ENCODE results near the gene HS3ST4.
"Not testable (repeated sequence)": the region's sequence is repeated elsewhere in the genome, so short reads cannot be mapped to it uniquely, and the experiment has no call there.

Gene HS3ST4

DNA sequence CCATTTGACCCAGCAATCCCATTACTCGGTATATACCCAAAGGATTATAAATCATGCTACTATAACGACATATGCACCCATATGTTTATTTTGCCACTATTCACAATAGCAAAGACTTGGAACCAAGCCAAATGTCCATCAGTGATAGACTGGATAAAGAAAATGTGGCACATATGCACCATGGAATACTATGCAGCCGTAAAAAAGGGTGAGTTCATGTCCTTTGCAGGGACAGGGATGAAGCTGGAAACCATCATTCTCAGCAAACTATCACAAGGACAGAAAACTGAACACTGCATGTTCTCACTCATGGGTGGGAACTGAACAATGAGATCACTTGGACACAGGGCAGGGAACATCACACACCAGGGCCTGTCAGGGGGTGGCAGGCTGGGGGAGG is 406.4 kb downstream of the HS3ST4 start:
- H3K27ac ChIP-seq (ENCODE audit: low read depth, low read length); H3K9me3 ChIP-seq (ENCODE audit: control insufficient read depth, insufficient read depth, low read depth, low read length); H3K9ac ChIP-seq (ENCODE audit: low read length); H3K4me1 ChIP-seq (ENCODE audit: control insufficient read depth, insufficient read depth, low read length); H3K4me3 ChIP-seq (ENCODE audit: low read depth, low read length); H3K36me3 ChIP-seq (ENCODE audit: control insufficient read depth, insufficient read depth, low read length); H3K27me3 ChIP-seq (ENCODE audit: control insufficient read depth, insufficient read depth, low read length): not testable (repeated sequence)

DNA sequence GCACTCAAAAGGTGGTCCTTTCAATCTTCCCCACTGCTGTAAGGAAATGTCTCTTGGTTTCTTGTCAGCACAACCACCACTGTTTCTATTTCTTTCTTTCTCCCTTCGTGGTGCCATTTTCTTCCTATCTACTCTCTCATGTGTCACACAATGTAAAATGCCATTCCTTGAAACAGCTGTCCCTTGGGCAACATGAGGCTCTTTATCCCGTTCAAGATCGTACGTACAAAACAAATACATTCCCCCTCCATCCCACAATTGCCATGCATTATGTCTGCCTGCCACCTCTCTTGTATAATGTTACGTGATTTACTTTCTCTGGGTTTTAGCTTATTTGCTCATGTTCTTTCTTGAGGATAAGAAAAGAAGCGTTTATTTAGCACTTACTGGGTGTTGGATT is 410.6 kb downstream of the HS3ST4 start:
- Histone ChIP-seq H3K27me3 (ENCODE audit: control insufficient read depth, insufficient read depth, low read length) (no peaks in the 10 kb centered on the region), H3K36me3 (ENCODE audit: control insufficient read depth, insufficient read depth, low read length) (no peaks in the 10 kb centered on the region), H3K27ac (ENCODE audit: low read depth, low read length) (no peak overlapping the region), H3K4me1 (ENCODE audit: control insufficient read depth, insufficient read depth, low read length) (no peaks in the 10 kb centered on the region), H3K4me3 (ENCODE audit: low read depth, low read length) (no peak overlapping the region), H3K9me3 (ENCODE audit: control insufficient read depth, insufficient read depth, low read depth, low read length) (0 out of 2 replicates have a peak, but pooled peaks cover 2% of the 10 kb centered on the region), H3K9ac (ENCODE audit: low read length) (no peak overlapping the region)

DNA sequence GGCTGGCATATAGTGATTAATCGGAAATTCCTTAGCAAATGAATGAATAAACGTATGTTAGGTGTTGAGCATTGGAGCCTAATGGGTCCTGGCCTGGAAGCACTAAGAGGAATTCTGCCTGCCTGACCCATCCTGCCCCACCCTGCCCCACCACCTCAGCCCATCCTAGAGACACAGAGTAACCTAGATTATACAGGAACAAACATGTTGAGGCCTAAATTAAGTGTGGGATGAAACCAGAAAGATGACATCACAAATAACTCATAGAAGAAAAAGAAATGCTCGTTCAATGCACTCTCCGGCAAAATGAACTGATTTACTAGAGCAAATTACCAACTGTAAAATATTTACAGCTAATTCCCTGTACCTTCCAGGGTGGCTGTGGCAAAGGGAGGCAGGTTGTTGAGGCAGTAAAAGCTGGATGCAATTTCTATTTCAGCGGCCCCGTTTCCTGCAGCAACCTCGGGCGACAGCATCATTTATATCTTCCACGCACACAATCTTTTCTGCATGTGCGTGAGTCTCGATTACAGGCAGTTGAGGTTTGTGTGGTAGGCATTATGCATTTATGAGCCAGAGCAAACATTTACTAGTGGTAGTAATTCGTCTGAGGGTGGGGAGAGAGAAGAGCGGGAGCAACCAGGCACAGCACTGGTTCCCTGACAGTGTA is 417.2 kb downstream of the HS3ST4 start:
- Histone ChIP-seq H3K9me3 (ENCODE audit: control insufficient read depth, insufficient read depth, low read depth, low read length) (0 out of 2 replicates have a peak, but pooled peaks cover 2% of the 10 kb centered on the region), H3K36me3 (ENCODE audit: control insufficient read depth, insufficient read depth, low read length) (no peaks in the 10 kb centered on the region), H3K4me1 (ENCODE audit: control insufficient read depth, insufficient read depth, low read length) (no peaks in the 10 kb centered on the region), H3K9ac (ENCODE audit: low read length) (no peak overlapping the region), H3K4me3 (ENCODE audit: low read depth, low read length) (no peak overlapping the region), H3K27me3 (ENCODE audit: control insufficient read depth, insufficient read depth, low read length) (no peaks in the 10 kb centered on the region), H3K27ac (ENCODE audit: low read depth, low read length) (no peak overlapping the region)

DNA sequence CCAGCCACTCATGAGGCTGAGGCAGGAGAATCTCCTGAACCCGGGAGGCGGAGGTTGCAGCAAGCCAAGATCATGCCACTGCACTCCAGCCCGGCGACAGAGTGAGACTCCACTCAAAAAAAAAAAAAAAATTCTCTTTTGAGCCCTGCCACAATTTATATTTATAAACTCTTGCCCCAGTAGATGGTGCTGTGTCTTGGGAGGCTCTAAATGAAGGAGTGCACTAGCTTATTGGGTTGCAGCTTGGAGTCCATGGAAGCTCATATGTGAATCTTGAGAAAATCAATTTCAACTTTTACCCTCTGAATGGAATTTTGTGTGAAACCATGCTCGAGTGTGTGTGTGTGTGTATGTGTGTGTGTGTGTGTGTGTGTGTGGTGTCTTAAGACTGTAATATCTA is 420.1 kb downstream of the HS3ST4 start:
- Histone ChIP-seq H3K9ac (ENCODE audit: low read length) (no peak overlapping the region), H3K9me3 (ENCODE audit: control insufficient read depth, insufficient read depth, low read depth, low read length) (no peaks in the 10 kb centered on the region), H3K4me3 (ENCODE audit: low read depth, low read length) (no peak overlapping the region), H3K27me3 (ENCODE audit: control insufficient read depth, insufficient read depth, low read length) (no peaks in the 10 kb centered on the region), H3K27ac (ENCODE audit: low read depth, low read length) (no peak overlapping the region), H3K36me3 (ENCODE audit: control insufficient read depth, insufficient read depth, low read length) (no peaks in the 10 kb centered on the region), H3K4me1 (ENCODE audit: control insufficient read depth, insufficient read depth, low read length) (no peaks in the 10 kb centered on the region)

DNA sequence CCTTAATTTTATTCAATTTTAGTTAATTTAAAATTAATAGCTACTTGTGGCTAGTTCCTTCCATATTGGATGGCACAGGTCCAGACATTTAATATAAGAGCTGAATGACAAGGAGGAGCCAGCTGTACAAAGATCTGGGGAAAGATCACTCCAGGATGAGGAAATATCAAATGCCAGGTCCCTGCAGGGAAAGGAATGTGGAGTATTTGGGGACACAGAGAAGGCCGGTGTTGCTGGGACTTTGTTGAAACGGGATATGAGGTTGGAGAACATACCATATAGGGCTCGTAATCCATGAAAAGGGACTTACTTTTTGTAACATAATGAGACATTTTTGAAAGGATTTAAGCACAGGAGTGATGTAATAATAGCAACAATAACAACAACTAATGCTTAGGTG is 426.8 kb downstream of the HS3ST4 start:
- H3K4me1 ChIP-seq (ENCODE audit: control insufficient read depth, insufficient read depth, low read length), result peaks cover 12% of the 10 kb centered on the region
- no peaks in the 10 kb centered on the region for H3K9me3 ChIP-seq (ENCODE audit: control insufficient read depth, insufficient read depth, low read depth, low read length)
- no peak overlapping the region for H3K9ac ChIP-seq (ENCODE audit: low read length)
- H3K36me3 ChIP-seq (ENCODE audit: control insufficient read depth, insufficient read depth, low read length), result no peaks in the 10 kb centered on the region
- no peak overlapping the region for H3K27ac ChIP-seq (ENCODE audit: low read depth, low read length)
- no peaks in the 10 kb centered on the region for H3K27me3 ChIP-seq (ENCODE audit: control insufficient read depth, insufficient read depth, low read length)
- H3K4me3 ChIP-seq (ENCODE audit: low read depth, low read length), result no peak overlapping the region

DNA sequence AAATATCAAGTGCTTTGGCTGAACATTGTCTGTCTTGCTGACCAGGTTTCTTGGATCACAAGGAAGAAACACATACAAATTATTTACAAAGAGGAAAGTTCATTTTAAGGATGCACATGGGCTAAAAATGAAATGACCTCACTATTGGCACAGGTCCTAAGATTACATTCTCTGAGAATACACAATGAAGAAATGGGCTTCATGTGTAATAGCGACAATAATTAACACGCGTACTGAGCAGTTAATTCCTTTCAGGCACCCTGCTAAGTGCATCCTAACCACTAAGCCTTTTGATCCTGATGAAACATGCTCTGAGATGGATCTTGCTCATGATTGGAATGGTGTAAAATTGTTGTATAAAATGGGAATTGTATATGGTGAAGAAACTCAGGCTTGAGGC is 429.0 kb downstream of the HS3ST4 start:
- H3K27me3 ChIP-seq (ENCODE audit: control insufficient read depth, insufficient read depth, low read length), result no peaks in the 10 kb centered on the region
- no peak overlapping the region for H3K27ac ChIP-seq (ENCODE audit: low read depth, low read length)
- no peak overlapping the region for H3K4me3 ChIP-seq (ENCODE audit: low read depth, low read length)
- H3K9ac ChIP-seq (ENCODE audit: low read length), result no peak overlapping the region
- H3K9me3 ChIP-seq (ENCODE audit: control insufficient read depth, insufficient read depth, low read depth, low read length), result no peaks in the 10 kb centered on the region
- H3K36me3 ChIP-seq (ENCODE audit: control insufficient read depth, insufficient read depth, low read length), result no peaks in the 10 kb centered on the region
- H3K4me1 ChIP-seq (ENCODE audit: control insufficient read depth, insufficient read depth, low read length), result peaks cover 12% of the 10 kb centered on the region

DNA sequence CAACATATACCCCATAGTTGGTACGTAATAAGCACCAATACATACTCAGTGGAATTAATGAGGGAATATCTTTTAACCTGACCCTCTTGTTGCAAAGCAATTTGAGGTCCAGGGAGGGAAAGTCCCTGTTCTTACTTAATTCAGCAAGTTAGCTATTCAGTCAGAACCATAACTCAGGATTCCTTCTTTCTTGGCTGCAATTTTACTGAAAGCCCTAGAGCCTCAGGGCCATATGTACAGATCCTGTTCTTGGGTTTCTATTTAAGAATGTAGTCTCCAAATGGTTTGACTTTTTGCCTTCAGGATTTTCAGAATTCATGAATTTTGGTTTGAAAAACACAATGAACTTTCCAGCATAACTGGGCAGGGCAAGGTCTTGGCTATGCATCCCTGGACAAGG is 436.5 kb downstream of the HS3ST4 start:
- Histone ChIP-seq H3K4me1 (ENCODE audit: control insufficient read depth, insufficient read depth, low read length) (peaks cover 11% of the 10 kb centered on the region), H3K9me3 (ENCODE audit: control insufficient read depth, insufficient read depth, low read depth, low read length) (no peaks in the 10 kb centered on the region), H3K27me3 (ENCODE audit: control insufficient read depth, insufficient read depth, low read length) (no peaks in the 10 kb centered on the region), H3K27ac (ENCODE audit: low read depth, low read length) (no peak overlapping the region), H3K4me3 (ENCODE audit: low read depth, low read length) (no peak overlapping the region), H3K9ac (ENCODE audit: low read length) (no peak overlapping the region), H3K36me3 (ENCODE audit: control insufficient read depth, insufficient read depth, low read length) (no peaks in the 10 kb centered on the region)

DNA sequence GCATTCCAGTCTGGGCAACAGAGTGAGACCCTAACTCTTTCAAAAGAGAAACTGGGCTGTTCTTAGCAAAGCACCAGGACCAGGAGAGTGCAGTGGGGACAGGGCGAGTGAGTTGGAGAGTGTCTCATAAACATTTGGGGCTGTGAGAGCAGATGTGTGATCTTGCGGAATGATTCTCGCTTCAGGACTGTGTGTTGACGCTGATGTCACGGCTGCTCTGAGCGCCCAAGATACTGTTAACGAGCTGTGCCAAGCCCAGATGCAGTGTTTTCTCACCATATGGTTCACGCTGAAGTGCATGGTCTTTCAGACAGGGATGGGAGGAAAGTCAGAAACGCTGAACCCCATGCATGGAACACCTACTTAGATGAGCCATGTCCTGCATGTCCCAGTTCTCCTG is 438.2 kb downstream of the HS3ST4 start:
- Histone ChIP-seq H3K4me3 (ENCODE audit: low read depth, low read length) (no peak overlapping the region), H3K9me3 (ENCODE audit: control insufficient read depth, insufficient read depth, low read depth, low read length) (no peaks in the 10 kb centered on the region), H3K27ac (ENCODE audit: low read depth, low read length) (no peak overlapping the region), H3K36me3 (ENCODE audit: control insufficient read depth, insufficient read depth, low read length) (no peaks in the 10 kb centered on the region), H3K4me1 (ENCODE audit: control insufficient read depth, insufficient read depth, low read length) (peaks cover 21% of the 10 kb centered on the region), H3K27me3 (ENCODE audit: control insufficient read depth, insufficient read depth, low read length) (no peaks in the 10 kb centered on the region), H3K9ac (ENCODE audit: low read length) (no peak overlapping the region)

DNA sequence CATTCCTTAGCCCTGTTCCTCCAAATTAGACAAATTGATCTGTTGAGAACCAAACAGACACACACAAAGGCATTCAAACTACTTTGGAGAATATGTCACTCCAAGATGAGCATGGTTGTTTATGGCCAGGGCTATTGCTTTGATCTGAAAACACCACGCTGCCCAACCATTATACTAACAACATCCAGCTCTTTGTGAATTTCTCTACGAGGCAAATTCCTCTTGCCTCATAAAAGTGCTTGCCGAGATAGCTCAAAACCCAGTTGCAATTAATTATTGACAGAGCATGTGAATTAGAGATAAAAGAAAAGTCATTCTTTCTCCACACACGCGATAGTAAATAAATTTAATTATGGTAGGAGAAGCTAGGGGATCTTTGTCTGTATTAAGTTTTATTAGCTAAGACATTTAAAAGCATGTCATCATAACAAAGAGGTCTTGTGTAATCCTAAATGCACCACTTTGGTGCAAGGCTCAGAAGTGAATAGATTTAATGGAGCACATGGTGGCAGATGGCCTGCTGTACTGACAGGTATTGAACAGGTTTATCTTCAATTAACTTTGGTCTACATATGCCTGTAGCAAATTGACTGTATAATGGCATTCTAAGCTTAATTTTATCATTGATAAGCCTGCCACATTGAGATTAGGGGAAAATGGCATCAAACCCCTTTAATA is 441.8 kb downstream of the HS3ST4 start:
- Histone ChIP-seq H3K4me1 (ENCODE audit: control insufficient read depth, insufficient read depth, low read length) (peaks cover 21% of the 10 kb centered on the region), H3K27ac (ENCODE audit: low read depth, low read length) (no peak overlapping the region), H3K9ac (ENCODE audit: low read length) (no peak overlapping the region), H3K4me3 (ENCODE audit: low read depth, low read length) (no peak overlapping the region), H3K36me3 (ENCODE audit: control insufficient read depth, insufficient read depth, low read length) (no peaks in the 10 kb centered on the region), H3K27me3 (ENCODE audit: control insufficient read depth, insufficient read depth, low read length) (no peaks in the 10 kb centered on the region), H3K9me3 (ENCODE audit: control insufficient read depth, insufficient read depth, low read depth, low read length) (no peaks in the 10 kb centered on the region)

DNA sequence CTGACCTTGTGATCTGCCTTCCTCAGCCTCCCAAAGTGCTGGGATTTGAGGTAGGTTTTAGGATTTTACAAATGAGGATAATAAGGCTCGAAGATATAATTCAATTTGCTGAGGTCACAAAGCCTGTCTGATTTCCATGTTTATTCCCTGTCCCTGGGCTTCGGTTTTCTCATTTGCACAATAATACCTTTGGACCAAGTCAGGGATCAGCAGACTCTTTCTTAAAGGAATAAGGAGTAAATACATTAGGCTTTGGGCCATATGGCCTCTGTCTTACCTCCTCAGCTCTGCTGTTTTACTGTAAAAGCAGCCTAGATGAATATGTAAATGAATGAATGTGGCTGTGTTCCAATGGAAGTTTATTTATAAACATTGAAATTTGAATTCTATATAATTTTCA is 442.8 kb downstream of the HS3ST4 start:
- no peak overlapping the region for H3K9ac ChIP-seq (ENCODE audit: low read length)
- H3K36me3 ChIP-seq (ENCODE audit: control insufficient read depth, insufficient read depth, low read length), result no peaks in the 10 kb centered on the region
- no peaks in the 10 kb centered on the region for H3K27me3 ChIP-seq (ENCODE audit: control insufficient read depth, insufficient read depth, low read length)
- H3K9me3 ChIP-seq (ENCODE audit: control insufficient read depth, insufficient read depth, low read depth, low read length), result no peaks in the 10 kb centered on the region
- no peak overlapping the region for H3K27ac ChIP-seq (ENCODE audit: low read depth, low read length)
- no peak overlapping the region for H3K4me3 ChIP-seq (ENCODE audit: low read depth, low read length)
- peaks cover 21% of the 10 kb centered on the region for H3K4me1 ChIP-seq (ENCODE audit: control insufficient read depth, insufficient read depth, low read length)

DNA sequence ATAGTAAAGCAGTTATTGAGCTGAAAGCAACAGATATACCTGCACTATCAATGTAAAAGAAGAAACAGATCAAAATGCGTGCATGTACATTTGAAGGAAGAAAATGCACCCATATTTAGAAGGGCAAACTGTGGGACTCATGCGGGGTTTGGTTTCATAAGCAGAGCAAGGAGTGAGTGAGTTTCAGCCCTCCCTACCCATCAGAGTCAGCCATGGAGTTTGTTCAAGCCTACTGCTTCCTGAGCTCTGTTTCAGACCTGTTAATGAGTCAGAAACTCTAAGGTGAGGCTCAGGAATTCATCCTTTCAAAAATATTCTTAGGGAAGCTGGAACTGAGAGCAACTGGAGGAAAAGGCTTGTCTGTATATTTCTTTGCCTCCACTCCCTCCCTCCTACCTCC is 446.2 kb downstream of the HS3ST4 start:
- no peaks in the 10 kb centered on the region for H3K36me3 ChIP-seq (ENCODE audit: control insufficient read depth, insufficient read depth, low read length)
- no peak overlapping the region for H3K4me3 ChIP-seq (ENCODE audit: low read depth, low read length)
- no peaks in the 10 kb centered on the region for H3K9me3 ChIP-seq (ENCODE audit: control insufficient read depth, insufficient read depth, low read depth, low read length)
- no peak overlapping the region for H3K27ac ChIP-seq (ENCODE audit: low read depth, low read length)
- H3K27me3 ChIP-seq (ENCODE audit: control insufficient read depth, insufficient read depth, low read length), result no peaks in the 10 kb centered on the region
- H3K4me1 ChIP-seq (ENCODE audit: control insufficient read depth, insufficient read depth, low read length), result peaks cover 14% of the 10 kb centered on the region
- no peak overlapping the region for H3K9ac ChIP-seq (ENCODE audit: low read length)

Data from HUES6 (cell line).